ENCODE data around the gene KRTAP10-11.

- TF ChIP-seq, protein P1, sequence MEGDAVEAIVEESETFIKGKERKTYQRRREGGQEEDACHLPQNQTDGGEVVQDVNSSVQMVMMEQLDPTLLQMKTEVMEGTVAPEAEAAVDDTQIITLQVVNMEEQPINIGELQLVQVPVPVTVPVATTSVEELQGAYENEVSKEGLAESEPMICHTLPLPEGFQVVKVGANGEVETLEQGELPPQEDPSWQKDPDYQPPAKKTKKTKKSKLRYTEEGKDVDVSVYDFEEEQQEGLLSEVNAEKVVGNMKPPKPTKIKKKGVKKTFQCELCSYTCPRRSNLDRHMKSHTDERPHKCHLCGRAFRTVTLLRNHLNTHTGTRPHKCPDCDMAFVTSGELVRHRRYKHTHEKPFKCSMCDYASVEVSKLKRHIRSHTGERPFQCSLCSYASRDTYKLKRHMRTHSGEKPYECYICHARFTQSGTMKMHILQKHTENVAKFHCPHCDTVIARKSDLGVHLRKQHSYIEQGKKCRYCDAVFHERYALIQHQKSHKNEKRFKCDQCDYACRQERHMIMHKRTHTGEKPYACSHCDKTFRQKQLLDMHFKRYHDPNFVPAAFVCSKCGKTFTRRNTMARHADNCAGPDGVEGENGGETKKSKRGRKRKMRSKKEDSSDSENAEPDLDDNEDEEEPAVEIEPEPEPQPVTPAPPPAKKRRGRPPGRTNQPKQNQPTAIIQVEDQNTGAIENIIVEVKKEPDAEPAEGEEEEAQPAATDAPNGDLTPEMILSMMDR (IDR thresholded peaks at IDR 0.05), result no peak
- TF ChIP-seq POLR2A (IDR thresholded peaks at IDR 0.05; ENCODE audit: low read length), result no peak
- TF ChIP-seq KDM1A (IDR thresholded peaks at IDR 0.05; ENCODE audit: low read depth), result no peak
- no peak for TF ChIP-seq SMC3 (IDR thresholded peaks at IDR 0.05)
- no peak for TF ChIP-seq RAD21 (conservative IDR thresholded peaks at IDR 0.05 in 1 of 2, IDR thresholded peaks at IDR 0.05 in 1 of 2)
- TF ChIP-seq, protein P2, sequence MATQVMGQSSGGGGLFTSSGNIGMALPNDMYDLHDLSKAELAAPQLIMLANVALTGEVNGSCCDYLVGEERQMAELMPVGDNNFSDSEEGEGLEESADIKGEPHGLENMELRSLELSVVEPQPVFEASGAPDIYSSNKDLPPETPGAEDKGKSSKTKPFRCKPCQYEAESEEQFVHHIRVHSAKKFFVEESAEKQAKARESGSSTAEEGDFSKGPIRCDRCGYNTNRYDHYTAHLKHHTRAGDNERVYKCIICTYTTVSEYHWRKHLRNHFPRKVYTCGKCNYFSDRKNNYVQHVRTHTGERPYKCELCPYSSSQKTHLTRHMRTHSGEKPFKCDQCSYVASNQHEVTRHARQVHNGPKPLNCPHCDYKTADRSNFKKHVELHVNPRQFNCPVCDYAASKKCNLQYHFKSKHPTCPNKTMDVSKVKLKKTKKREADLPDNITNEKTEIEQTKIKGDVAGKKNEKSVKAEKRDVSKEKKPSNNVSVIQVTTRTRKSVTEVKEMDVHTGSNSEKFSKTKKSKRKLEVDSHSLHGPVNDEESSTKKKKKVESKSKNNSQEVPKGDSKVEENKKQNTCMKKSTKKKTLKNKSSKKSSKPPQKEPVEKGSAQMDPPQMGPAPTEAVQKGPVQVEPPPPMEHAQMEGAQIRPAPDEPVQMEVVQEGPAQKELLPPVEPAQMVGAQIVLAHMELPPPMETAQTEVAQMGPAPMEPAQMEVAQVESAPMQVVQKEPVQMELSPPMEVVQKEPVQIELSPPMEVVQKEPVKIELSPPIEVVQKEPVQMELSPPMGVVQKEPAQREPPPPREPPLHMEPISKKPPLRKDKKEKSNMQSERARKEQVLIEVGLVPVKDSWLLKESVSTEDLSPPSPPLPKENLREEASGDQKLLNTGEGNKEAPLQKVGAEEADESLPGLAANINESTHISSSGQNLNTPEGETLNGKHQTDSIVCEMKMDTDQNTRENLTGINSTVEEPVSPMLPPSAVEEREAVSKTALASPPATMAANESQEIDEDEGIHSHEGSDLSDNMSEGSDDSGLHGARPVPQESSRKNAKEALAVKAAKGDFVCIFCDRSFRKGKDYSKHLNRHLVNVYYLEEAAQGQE (IDR thresholded peaks at IDR 0.05), result no peak
- TF ChIP-seq HDAC2 (IDR thresholded peaks at IDR 0.05), result no peak
- TF ChIP-seq MAZ (IDR thresholded peaks at IDR 0.05; ENCODE audit: borderline replicate concordance, low read depth, low read length), result no peak
- TF ChIP-seq, protein P3, sequence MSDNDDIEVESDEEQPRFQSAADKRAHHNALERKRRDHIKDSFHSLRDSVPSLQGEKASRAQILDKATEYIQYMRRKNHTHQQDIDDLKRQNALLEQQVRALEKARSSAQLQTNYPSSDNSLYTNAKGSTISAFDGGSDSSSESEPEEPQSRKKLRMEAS (IDR thresholded peaks at IDR 0.05), result no peak
These were observed 20.5 kb upstream of the KRTAP10-11 start for GRCh38 chr21:44625756-44626155.

Measured in A549 (cell line).